Measurements from ENCODE around the gene CEP112.

DNA sequence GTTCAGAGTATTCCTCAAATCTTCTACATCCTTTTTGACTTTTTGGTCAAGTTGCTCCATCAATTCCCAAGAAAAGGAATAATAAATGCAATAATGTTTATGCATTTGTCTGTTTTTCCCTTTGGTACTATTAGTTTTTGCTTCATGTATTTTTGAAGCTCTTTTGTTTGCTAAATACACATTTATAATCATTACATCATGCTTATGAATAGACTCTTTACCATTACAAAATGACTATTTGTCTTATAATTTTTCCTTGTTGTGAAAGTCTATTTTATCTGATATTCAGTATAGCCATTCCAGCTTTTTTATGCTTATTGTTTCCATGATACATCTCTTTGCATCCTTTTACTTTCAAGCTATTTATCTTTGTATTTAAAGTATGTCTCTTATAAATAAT, 41.2 kb downstream of the CEP112 start:
- no peak for TF ChIP-seq POLR2AphosphoS5 (IDR thresholded peaks at IDR 0.05; ENCODE audit: insufficient read depth, low read depth, low read length)
- TF ChIP-seq, protein P1, sequence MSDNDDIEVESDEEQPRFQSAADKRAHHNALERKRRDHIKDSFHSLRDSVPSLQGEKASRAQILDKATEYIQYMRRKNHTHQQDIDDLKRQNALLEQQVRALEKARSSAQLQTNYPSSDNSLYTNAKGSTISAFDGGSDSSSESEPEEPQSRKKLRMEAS (IDR thresholded peaks at IDR 0.05; ENCODE audit: insufficient read depth, insufficient read length) = no peak
- TF ChIP-seq, protein P2, sequence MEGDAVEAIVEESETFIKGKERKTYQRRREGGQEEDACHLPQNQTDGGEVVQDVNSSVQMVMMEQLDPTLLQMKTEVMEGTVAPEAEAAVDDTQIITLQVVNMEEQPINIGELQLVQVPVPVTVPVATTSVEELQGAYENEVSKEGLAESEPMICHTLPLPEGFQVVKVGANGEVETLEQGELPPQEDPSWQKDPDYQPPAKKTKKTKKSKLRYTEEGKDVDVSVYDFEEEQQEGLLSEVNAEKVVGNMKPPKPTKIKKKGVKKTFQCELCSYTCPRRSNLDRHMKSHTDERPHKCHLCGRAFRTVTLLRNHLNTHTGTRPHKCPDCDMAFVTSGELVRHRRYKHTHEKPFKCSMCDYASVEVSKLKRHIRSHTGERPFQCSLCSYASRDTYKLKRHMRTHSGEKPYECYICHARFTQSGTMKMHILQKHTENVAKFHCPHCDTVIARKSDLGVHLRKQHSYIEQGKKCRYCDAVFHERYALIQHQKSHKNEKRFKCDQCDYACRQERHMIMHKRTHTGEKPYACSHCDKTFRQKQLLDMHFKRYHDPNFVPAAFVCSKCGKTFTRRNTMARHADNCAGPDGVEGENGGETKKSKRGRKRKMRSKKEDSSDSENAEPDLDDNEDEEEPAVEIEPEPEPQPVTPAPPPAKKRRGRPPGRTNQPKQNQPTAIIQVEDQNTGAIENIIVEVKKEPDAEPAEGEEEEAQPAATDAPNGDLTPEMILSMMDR (IDR thresholded peaks at IDR 0.05; ENCODE audit: extremely low read depth in 1 of 2, insufficient read depth in 1 of 2, low read depth in 1 of 2, low read length in 2 of 2) = no peak

Data from endothelial cell of umbilical vein (primary cell).